GM23338 (cell line): ENCODE results near the gene RTCA. TPM values are rescaled to one million over a fixed set of nuclear protein-coding genes. Genes with fewer than 3 reads are reported as not detected.
"Not testable (repeated sequence)": the region's sequence is repeated elsewhere in the genome, so short reads cannot be mapped to it uniquely, and the experiment has no call there.

Experiments used
- ATAC-seq: fragments of 200-7000 bp; cut with Tn5 transposase; 3 replicates; pipeline ENCODE4 v1.9.1; 2020
- DNase-seq: peaks from one replicate; pipeline ENCODE4 v3.0.0-alpha.2; 2015; ENCODE audit warnings: low spot score
- H2AFZ ChIP-seq: fragments of 200-600 bp; sonication (generic); 2 replicates; pipeline ENCODE4 v1.8.0; 2016; ENCODE audit warnings: antibody characterized with exemption, mild to moderate bottlenecking, moderate library complexity
- H3F3A ChIP-seq: fragments of 200-600 bp; sonication (generic); replicated peaks from 2 replicates; pipeline ENCODE4 v1.8.0; 2017; ENCODE audit warnings: antibody characterized with exemption, mixed run types, low read depth
- H3K27ac ChIP-seq: fragments of 200-600 bp; sonication (generic); 2 replicates; pipeline ENCODE4 v1.6.1; 2016; ENCODE audit warnings: low read depth
- H3K27me3 ChIP-seq: fragments of 200-600 bp; sonication (generic); 2 replicates; pipeline ENCODE4 v1.8.0; 2016; ENCODE audit warnings: mild to moderate bottlenecking, mixed run types, moderate library complexity; ENCODE audit not compliant: insufficient read depth
- H3K36me3 ChIP-seq: fragments of 200-600 bp; sonication (generic); 2 replicates; pipeline ENCODE4 v1.8.0; 2016; ENCODE audit warnings: mild to moderate bottlenecking; ENCODE audit not compliant: insufficient read depth
- H3K4me1 ChIP-seq: fragments of 200-600 bp; sonication (generic); 2 replicates; pipeline ENCODE4 v1.8.0; 2016; ENCODE audit warnings: mild to moderate bottlenecking, moderate library complexity; ENCODE audit not compliant: insufficient read depth
- H3K4me2 ChIP-seq: fragments of 200-600 bp; sonication (generic); 2 replicates; pipeline ENCODE4 v1.7.1; 2017; ENCODE audit warnings: mixed run types
- H3K4me3 ChIP-seq: fragments of 200-600 bp; sonication (generic); 2 replicates; pipeline ENCODE4 v1.6.1; 2016; ENCODE audit warnings: mixed run types
- H3K79me2 ChIP-seq: fragments of 200-600 bp; sonication (generic); replicated peaks from 2 replicates; pipeline ENCODE4 v1.8.0; 2017; ENCODE audit warnings: mild to moderate bottlenecking; ENCODE audit not compliant: insufficient read depth
- H3K9me2 ChIP-seq: fragments of 200-600 bp; sonication (generic); 2 replicates; pipeline ENCODE4 v1.8.0; 2017; ENCODE audit not compliant: insufficient read depth
- H4K20me1 ChIP-seq: fragments of 200-600 bp; sonication (generic); replicated peaks from 2 replicates; pipeline ENCODE4 v1.8.0; 2017; ENCODE audit warnings: mild to moderate bottlenecking; ENCODE audit not compliant: insufficient read depth
- H3K27ac Mint-ChIP-seq: 2 replicates; pipeline ENCODE4 v1.8.0; 2020; ENCODE audit warnings: inconsistent platforms, mild to moderate bottlenecking, moderate library complexity, mixed read lengths
- H3K27me3 Mint-ChIP-seq: 3 replicates; pipeline ENCODE4 v1.8.0; 2022; ENCODE audit warnings: low read depth, mild to moderate bottlenecking, moderate library complexity, mixed read lengths, inconsistent platforms; ENCODE audit not compliant: insufficient read depth, poor library complexity
- H3K36me3 Mint-ChIP-seq: 3 replicates; pipeline ENCODE4 v1.8.0; 2021; ENCODE audit warnings: low read depth, mild to moderate bottlenecking, inconsistent platforms, moderate library complexity, mixed read lengths
- H3K4me1 Mint-ChIP-seq: 3 replicates; pipeline ENCODE4 v1.8.0; 2020; ENCODE audit warnings: mild to moderate bottlenecking, inconsistent platforms, mixed read lengths
- H3K4me3 Mint-ChIP-seq: 3 replicates; pipeline ENCODE4 v1.8.0; 2021; ENCODE audit warnings: moderate library complexity, mild to moderate bottlenecking, inconsistent platforms, mixed read lengths
- H3K9me3 Mint-ChIP-seq: 3 replicates; pipeline ENCODE4 v1.8.0; 2020; ENCODE audit warnings: moderate library complexity, mild to moderate bottlenecking, inconsistent platforms, mixed read lengths
- CREB1 ChIP-seq: fragments of 250-450 bp; sonication (Bioruptor Pico); IDR thresholded peaks from 2 replicates; pipeline ENCODE4 v1.5.0; 2020; ENCODE audit warnings: low read depth, mild to moderate bottlenecking, moderate library complexity
- ETS1 ChIP-seq: IDR thresholded peaks from 2 replicates; pipeline ENCODE4 v1.6.1; 2016; ENCODE audit warnings: antibody characterized with exemption
- JUNB ChIP-seq: IDR thresholded peaks from one replicate; pipeline ENCODE4 v1.6.1; 2016; ENCODE audit warnings: antibody characterized with exemption; ENCODE audit not compliant: unreplicated experiment
- NANOG ChIP-seq: IDR thresholded peaks from 2 replicates; pipeline ENCODE4 v1.6.1; 2016; ENCODE audit warnings: antibody characterized with exemption, borderline replicate concordance
- POLR2AphosphoS5 ChIP-seq: IDR thresholded peaks from 2 replicates; pipeline ENCODE4 v1.6.1; 2016; ENCODE audit warnings: antibody characterized with exemption, low read depth
- STAT1 ChIP-seq: IDR thresholded peaks from one replicate; pipeline ENCODE4 v1.6.1; 2016; ENCODE audit warnings: antibody characterized with exemption; ENCODE audit not compliant: unreplicated experiment
- ZNF331 ChIP-seq: fragments of 250-450 bp; sonication (Bioruptor Pico); IDR thresholded peaks from 2 replicates; pipeline ENCODE4 v1.5.0; 2020; ENCODE audit warnings: low read depth, mild to moderate bottlenecking, moderate library complexity
- polyA plus RNA-seq: library from polyadenylated mRNA; unstranded; fragments of >200 nt; fragmentation: Nextera tagmentation; extraction: Ambion mirVana; gene quantifications from 2 replicates; pipeline ENCODE4 v1.2.1, GENCODE V29; 2016
- total RNA-seq: library from RNA; depleted of rRNA; stranded (reverse); fragments of >200 nt; shearing (Covaris generic); gene quantifications from 2 replicates; pipeline ENCODE4 v1.2.3, GENCODE V29; 2014
- TF ChIP-seq, protein P1 (sequence below): IDR thresholded peaks from one replicate; pipeline ENCODE4 v1.6.1; 2018; ENCODE audit warnings: antibody characterized with exemption; ENCODE audit not compliant: unreplicated experiment
- TF ChIP-seq, protein P2 (sequence below), 2 experiments: fragments of 200-600 bp in 1 of 2; sonication (generic) in 1 of 2; conservative IDR thresholded peaks; 2 replicates each; pipeline versions ENCODE4 v1.5.1 to v1.6.1; 2016 to 2017; ENCODE audit warnings: antibody characterized with exemption in 2 of 2, low read depth in 2 of 2, mild to moderate bottlenecking in 2 of 2, moderate library complexity in 1 of 2

The RTCA gene
- total and polyA plus RNA-seq, 2 experiments from 2014 or later: 36.6 TPM

DNA sequence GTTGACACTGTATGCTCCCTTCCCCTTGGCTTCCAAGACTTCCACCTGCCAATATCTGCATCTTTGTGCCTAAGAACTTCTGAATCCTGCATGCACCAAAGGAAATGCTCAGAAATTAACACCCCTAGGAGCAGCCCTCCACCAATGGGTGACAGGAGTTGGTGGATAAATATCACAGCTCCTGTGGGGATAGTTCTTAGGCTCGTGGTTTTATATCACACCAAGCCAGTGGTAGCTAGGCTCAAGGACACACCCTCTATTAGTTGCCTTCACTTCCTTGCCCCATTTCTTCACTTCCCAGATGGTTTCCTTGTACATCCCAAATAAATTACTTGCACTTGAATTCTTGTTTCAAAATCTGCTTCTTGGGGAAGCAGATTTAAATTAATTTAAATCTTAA lies 69.4 kb downstream of the RTCA start (continued):
- TF ChIP-seq, protein P1, sequence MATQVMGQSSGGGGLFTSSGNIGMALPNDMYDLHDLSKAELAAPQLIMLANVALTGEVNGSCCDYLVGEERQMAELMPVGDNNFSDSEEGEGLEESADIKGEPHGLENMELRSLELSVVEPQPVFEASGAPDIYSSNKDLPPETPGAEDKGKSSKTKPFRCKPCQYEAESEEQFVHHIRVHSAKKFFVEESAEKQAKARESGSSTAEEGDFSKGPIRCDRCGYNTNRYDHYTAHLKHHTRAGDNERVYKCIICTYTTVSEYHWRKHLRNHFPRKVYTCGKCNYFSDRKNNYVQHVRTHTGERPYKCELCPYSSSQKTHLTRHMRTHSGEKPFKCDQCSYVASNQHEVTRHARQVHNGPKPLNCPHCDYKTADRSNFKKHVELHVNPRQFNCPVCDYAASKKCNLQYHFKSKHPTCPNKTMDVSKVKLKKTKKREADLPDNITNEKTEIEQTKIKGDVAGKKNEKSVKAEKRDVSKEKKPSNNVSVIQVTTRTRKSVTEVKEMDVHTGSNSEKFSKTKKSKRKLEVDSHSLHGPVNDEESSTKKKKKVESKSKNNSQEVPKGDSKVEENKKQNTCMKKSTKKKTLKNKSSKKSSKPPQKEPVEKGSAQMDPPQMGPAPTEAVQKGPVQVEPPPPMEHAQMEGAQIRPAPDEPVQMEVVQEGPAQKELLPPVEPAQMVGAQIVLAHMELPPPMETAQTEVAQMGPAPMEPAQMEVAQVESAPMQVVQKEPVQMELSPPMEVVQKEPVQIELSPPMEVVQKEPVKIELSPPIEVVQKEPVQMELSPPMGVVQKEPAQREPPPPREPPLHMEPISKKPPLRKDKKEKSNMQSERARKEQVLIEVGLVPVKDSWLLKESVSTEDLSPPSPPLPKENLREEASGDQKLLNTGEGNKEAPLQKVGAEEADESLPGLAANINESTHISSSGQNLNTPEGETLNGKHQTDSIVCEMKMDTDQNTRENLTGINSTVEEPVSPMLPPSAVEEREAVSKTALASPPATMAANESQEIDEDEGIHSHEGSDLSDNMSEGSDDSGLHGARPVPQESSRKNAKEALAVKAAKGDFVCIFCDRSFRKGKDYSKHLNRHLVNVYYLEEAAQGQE: no peak
- TF ChIP-seq, protein P2, sequence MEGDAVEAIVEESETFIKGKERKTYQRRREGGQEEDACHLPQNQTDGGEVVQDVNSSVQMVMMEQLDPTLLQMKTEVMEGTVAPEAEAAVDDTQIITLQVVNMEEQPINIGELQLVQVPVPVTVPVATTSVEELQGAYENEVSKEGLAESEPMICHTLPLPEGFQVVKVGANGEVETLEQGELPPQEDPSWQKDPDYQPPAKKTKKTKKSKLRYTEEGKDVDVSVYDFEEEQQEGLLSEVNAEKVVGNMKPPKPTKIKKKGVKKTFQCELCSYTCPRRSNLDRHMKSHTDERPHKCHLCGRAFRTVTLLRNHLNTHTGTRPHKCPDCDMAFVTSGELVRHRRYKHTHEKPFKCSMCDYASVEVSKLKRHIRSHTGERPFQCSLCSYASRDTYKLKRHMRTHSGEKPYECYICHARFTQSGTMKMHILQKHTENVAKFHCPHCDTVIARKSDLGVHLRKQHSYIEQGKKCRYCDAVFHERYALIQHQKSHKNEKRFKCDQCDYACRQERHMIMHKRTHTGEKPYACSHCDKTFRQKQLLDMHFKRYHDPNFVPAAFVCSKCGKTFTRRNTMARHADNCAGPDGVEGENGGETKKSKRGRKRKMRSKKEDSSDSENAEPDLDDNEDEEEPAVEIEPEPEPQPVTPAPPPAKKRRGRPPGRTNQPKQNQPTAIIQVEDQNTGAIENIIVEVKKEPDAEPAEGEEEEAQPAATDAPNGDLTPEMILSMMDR (conservative IDR thresholded peaks at IDR 0.05; ENCODE audit: low read depth in 2 of 2): no peak

DNA sequence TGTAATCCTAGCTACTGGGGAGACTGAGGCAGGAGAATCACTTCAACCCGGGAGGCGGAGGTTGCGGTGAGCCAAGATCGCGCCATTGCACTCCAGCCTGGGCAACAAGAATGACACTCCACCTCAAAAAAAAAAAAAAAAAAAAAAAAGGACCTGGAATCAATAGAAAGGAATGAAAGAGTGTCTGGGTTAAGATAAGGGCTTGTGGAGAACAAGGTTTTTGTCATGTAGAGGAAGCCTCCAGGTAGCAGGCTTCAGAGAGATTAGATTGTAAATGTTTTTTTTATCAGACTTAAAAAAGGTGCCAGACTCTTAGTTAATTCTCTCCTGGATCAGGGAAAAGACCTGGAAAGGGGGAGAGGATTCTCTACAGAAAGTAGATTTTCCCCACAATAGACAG lies 71.9 kb downstream of the RTCA start:
- not testable (repeated sequence) for H4K20me1 ChIP-seq, H3K27me3 ChIP-seq, H3K4me2 ChIP-seq, H3K79me2 ChIP-seq, H3K27ac Mint-ChIP-seq, H3K4me3 ChIP-seq, H3K36me3 Mint-ChIP-seq, H3K4me3 Mint-ChIP-seq, H3K9me3 Mint-ChIP-seq, ATAC-seq, H3K27ac ChIP-seq, H3F3A ChIP-seq, DNase-seq, H3K27me3 Mint-ChIP-seq, H3K36me3 ChIP-seq, H2AFZ ChIP-seq
- H3K4me1 Mint-ChIP-seq: peaks cover 20% of the 10 kb centered on the region
- Histone ChIP-seq H3K9me2 (peaks cover 12% of the 10 kb centered on the region), H3K4me1 (peaks cover 18% of the 10 kb centered on the region)

- H3K36me3 ChIP-seq, H3K4me2 ChIP-seq, H3K4me3 ChIP-seq, H4K20me1 ChIP-seq, H3K79me2 ChIP-seq, ATAC-seq, H3K27me3 Mint-ChIP-seq, H3K27ac Mint-ChIP-seq, H3F3A ChIP-seq, H3K27ac ChIP-seq, H3K36me3 Mint-ChIP-seq, H3K9me3 Mint-ChIP-seq, H2AFZ ChIP-seq, H3K27me3 ChIP-seq, DNase-seq, H3K4me3 Mint-ChIP-seq: not testable (repeated sequence)
- peaks cover 24% of the 10 kb centered on the region for H3K4me1 Mint-ChIP-seq
- Histone ChIP-seq H3K9me2 (peaks cover 12% of the 10 kb centered on the region), H3K4me1 (peaks cover 18% of the 10 kb centered on the region)
These were observed 73.7 kb downstream of the RTCA start for GRCh38 chr1:100339735-100340134.

GRCh38 chr1:100340494-100340893 lies 74.5 kb downstream of the RTCA start:
- Histone ChIP-seq H4K20me1 (no peaks in the 10 kb centered on the region), H3K4me3 (no peak overlapping the region), H3K27me3 (no peaks in the 10 kb centered on the region), H3K27ac (no peak overlapping the region), H3K9me2 (peaks cover 9% of the 10 kb centered on the region), H3K4me2 (no peak overlapping the region), H3K36me3 (no peaks in the 10 kb centered on the region), H3K79me2 (no peaks in the 10 kb centered on the region), H3K4me1 (peaks cover 15% of the 10 kb centered on the region), H2AFZ (no peak overlapping the region), H3F3A (no peaks in the 10 kb centered on the region)
- Mint-ChIP-seq H3K9me3 (no peaks in the 10 kb centered on the region; the same call in 2 of the 3 replicates), H3K27ac (no peak overlapping the region), H3K27me3 (no peaks in the 10 kb centered on the region), H3K4me3 (no peak overlapping the region), H3K36me3 (no peaks in the 10 kb centered on the region), H3K4me1 (peaks cover 24% of the 10 kb centered on the region)
- ATAC-seq (no peak), DNase-seq (no peak)
- TF ChIP-seq NANOG (no peak), ZNF331 (CRISPR knock-in tag) (no peak), STAT1 (no peak), ETS1 (no peak), POLR2AphosphoS5 (no peak), JUNB (no peak), CREB1 (no peak)
- TF ChIP-seq, protein P1: no peak
